Neural cell (in vitro differentiated cells): ENCODE measurements around the gene APP. TPM values are rescaled to one million over a fixed set of nuclear protein-coding genes. Genes with fewer than 3 reads are reported as not detected.

Experiments used
- H2AFZ ChIP-seq: fragments of 200-600, 300-800 bp; sonication (generic), shearing (Covaris generic); 2 replicates; pipeline ENCODE4 v1.6.0; 2014; ENCODE audit warnings: low read depth, mild to moderate bottlenecking, antibody characterized with exemption, low read length, moderate library complexity
- H3F3A ChIP-seq: fragments of 200-600 bp; shearing (Covaris generic); 2 replicates; pipeline ENCODE4 v1.6.1; 2016; ENCODE audit warnings: mild to moderate bottlenecking, moderate library complexity, mixed read lengths, antibody characterized with exemption, low read length; ENCODE audit not compliant: insufficient read depth, poor library complexity, severe bottlenecking
- H3K27ac ChIP-seq: fragments of 200-600, 300-800 bp; sonication (generic), shearing (Covaris generic); 2 replicates; pipeline ENCODE4 v1.5.1; 2014; ENCODE audit warnings: mild to moderate bottlenecking, low read length, moderate library complexity
- H3K27me3 ChIP-seq: fragments of 300-800, 200-600 bp; sonication (generic), shearing (Covaris generic); 2 replicates; pipeline ENCODE4 v1.6.0; 2014; ENCODE audit warnings: mild to moderate bottlenecking, low read depth, low read length, moderate library complexity; ENCODE audit not compliant: insufficient read depth
- H3K36me3 ChIP-seq: fragments of 300-800, 200-600 bp; sonication (generic), shearing (Covaris generic); 2 replicates; pipeline ENCODE4 v1.5.1; 2014; ENCODE audit warnings: mild to moderate bottlenecking, antibody characterized with exemption, low read length, moderate library complexity; ENCODE audit not compliant: insufficient read depth
- H3K4me2 ChIP-seq: fragments of 300-800, 200-600 bp; sonication (generic), shearing (Covaris generic); 2 replicates; pipeline ENCODE4 v1.6.0; 2014; ENCODE audit warnings: mild to moderate bottlenecking, low read length
- H3K4me3 ChIP-seq: fragments of 300-800, 200-600 bp; sonication (generic), shearing (Covaris generic); 2 replicates; pipeline ENCODE4 v1.5.1; 2014; ENCODE audit warnings: mild to moderate bottlenecking, low read length, moderate library complexity
- H3K79me2 ChIP-seq: fragments of 200-600 bp; shearing (Covaris generic); replicated peaks from 2 replicates; pipeline ENCODE4 v1.6.0; 2014; ENCODE audit warnings: mild to moderate bottlenecking, low read length, moderate library complexity; ENCODE audit not compliant: insufficient read depth
- H3K9ac ChIP-seq: fragments of 300-800, 200-600 bp; sonication (generic), shearing (Covaris generic); 2 replicates; pipeline ENCODE4 v1.6.1; 2016; ENCODE audit warnings: mild to moderate bottlenecking, low read length, mixed read lengths
- H3K9me2 ChIP-seq: fragments of 200-600 bp; shearing (Covaris generic); 2 replicates; pipeline ENCODE4 v1.6.1; 2016; ENCODE audit warnings: mild to moderate bottlenecking, low read length, mixed read lengths; ENCODE audit not compliant: insufficient read depth
- H3K9me3 ChIP-seq: fragments of 200-600, 300-800 bp; sonication (generic), shearing (Covaris generic); 2 replicates; pipeline ENCODE4 v1.6.1; 2016; ENCODE audit warnings: mild to moderate bottlenecking, mixed run types, low read length, moderate library complexity, mixed read lengths
- H4K20me1 ChIP-seq: fragments of 200-600 bp; shearing (Covaris generic); 2 replicates; pipeline ENCODE4 v1.6.1; 2016; ENCODE audit warnings: mild to moderate bottlenecking, mixed run types; ENCODE audit not compliant: insufficient read depth
- EP300 ChIP-seq: fragments of 450-650 bp; conservative IDR thresholded peaks from 2 replicates; pipeline ENCODE4 v1.6.1; 2014; ENCODE audit warnings: antibody characterized with exemption, mild to moderate bottlenecking, moderate library complexity; ENCODE audit not compliant: poor library complexity, severe bottlenecking
- EZH2 ChIP-seq: fragments of 200-600, 300-800 bp; shearing (Covaris generic), sonication (generic); IDR thresholded peaks from 2 replicates; pipeline ENCODE4 v1.6.1; 2014; ENCODE audit warnings: antibody characterized with exemption, low read length, borderline replicate concordance, mild to moderate bottlenecking; ENCODE audit not compliant: insufficient read depth, poor library complexity, severe bottlenecking
- MXI1 ChIP-seq: fragments of 450-650 bp; conservative IDR thresholded peaks from 2 replicates; pipeline ENCODE4 v1.6.1; 2014; ENCODE audit warnings: antibody characterized with exemption, mild to moderate bottlenecking; ENCODE audit not compliant: poor library complexity, severe bottlenecking
- POLR2AphosphoS5 ChIP-seq: IDR thresholded peaks from 2 replicates; pipeline ENCODE4 v1.6.1; 2012
- RAD21 ChIP-seq: fragments of 450-650 bp; conservative IDR thresholded peaks from 2 replicates; pipeline ENCODE4 v1.6.1; 2014; ENCODE audit warnings: antibody characterized with exemption, mild to moderate bottlenecking, moderate library complexity
- REST ChIP-seq: IDR thresholded peaks from 2 replicates; pipeline ENCODE4 v1.6.1; 2012; ENCODE audit warnings: borderline replicate concordance
- SMC3 ChIP-seq: fragments of 450-650 bp; conservative IDR thresholded peaks from 2 replicates; pipeline ENCODE4 v1.6.1; 2014; ENCODE audit warnings: antibody characterized with exemption, mild to moderate bottlenecking, moderate library complexity; ENCODE audit not compliant: poor library complexity
- TAF1 ChIP-seq: IDR thresholded peaks from 2 replicates; pipeline ENCODE4 v1.6.1; 2012; ENCODE audit warnings: low read depth
- polyA plus RNA-seq: library from polyadenylated mRNA; depleted of rRNA; stranded (reverse); fragments of >200 nt; gene quantifications from 2 replicates; pipeline ENCODE4 v1.2.3, GENCODE V29; 2014
- TF ChIP-seq, protein P1 (sequence below): fragments of 450-650 bp; IDR thresholded peaks from 2 replicates; pipeline ENCODE4 v1.5.1; 2014; ENCODE audit warnings: antibody characterized with exemption, mild to moderate bottlenecking, moderate library complexity; ENCODE audit not compliant: poor library complexity, severe bottlenecking

The APP gene
- polyA plus RNA-seq, 1 donor from 2014 or later, result 470 TPM

DNA sequence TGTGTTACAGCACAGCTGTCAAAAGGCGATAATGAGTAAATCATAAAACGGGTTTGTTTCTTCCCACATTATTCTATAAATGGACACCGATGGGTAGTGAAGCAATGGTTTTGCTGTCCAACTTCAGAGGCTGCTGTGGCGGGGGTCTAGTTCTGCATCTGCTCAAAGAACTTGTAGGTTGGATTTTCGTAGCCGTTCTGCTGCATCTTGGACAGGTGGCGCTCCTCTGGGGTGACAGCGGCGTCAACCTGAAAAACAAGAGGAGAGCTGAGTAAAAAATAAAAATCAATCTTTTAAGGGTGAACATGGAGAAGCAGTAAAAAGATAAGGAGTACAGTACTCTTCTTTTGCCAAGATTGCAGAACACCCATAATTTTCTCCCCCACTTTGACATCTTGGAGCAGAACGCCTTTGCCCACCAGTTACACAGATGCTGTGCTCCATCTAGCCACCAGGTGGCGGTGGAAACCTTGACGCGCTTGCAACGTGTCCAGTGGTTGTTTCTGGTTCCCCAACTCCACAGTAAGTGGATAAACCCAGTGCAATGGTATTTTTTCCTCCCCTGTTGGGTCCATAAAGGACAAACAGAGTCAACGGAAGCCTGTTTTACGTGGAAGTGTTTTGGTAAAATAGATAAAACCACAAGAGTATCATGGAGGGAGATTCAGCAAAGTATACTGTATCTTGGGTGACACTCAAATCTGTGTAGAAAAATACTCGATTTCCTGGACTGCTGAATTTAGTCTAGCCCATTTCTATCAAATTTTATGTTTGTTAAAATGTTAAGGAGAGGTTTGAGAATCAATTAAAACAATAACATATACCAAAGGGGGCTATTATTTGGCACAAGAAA is 288.8 kb downstream of the APP start:
- Histone ChIP-seq H3K27ac (no peak overlapping the region), H3K4me3 (no peak overlapping the region), H3K9ac (no peak overlapping the region), H3K79me2 (no peaks in the 10 kb centered on the region), H3K9me2 (no peaks in the 10 kb centered on the region), H3K27me3 (no peaks in the 10 kb centered on the region), H3K4me2 (no peak overlapping the region), H3K9me3 (no peaks in the 10 kb centered on the region), H3K36me3 (peaks cover 4% of the 10 kb centered on the region), H4K20me1 (no peaks in the 10 kb centered on the region), H3F3A (no peaks in the 10 kb centered on the region), H2AFZ (no peak overlapping the region)
- TF ChIP-seq, protein P1, sequence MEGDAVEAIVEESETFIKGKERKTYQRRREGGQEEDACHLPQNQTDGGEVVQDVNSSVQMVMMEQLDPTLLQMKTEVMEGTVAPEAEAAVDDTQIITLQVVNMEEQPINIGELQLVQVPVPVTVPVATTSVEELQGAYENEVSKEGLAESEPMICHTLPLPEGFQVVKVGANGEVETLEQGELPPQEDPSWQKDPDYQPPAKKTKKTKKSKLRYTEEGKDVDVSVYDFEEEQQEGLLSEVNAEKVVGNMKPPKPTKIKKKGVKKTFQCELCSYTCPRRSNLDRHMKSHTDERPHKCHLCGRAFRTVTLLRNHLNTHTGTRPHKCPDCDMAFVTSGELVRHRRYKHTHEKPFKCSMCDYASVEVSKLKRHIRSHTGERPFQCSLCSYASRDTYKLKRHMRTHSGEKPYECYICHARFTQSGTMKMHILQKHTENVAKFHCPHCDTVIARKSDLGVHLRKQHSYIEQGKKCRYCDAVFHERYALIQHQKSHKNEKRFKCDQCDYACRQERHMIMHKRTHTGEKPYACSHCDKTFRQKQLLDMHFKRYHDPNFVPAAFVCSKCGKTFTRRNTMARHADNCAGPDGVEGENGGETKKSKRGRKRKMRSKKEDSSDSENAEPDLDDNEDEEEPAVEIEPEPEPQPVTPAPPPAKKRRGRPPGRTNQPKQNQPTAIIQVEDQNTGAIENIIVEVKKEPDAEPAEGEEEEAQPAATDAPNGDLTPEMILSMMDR, result peak; percentile 86
- TF ChIP-seq TAF1 (no peak), SMC3 (peak; percentile 87), RAD21 (peak; percentile 84), EZH2 (no peak), REST (no peak)

DNA sequence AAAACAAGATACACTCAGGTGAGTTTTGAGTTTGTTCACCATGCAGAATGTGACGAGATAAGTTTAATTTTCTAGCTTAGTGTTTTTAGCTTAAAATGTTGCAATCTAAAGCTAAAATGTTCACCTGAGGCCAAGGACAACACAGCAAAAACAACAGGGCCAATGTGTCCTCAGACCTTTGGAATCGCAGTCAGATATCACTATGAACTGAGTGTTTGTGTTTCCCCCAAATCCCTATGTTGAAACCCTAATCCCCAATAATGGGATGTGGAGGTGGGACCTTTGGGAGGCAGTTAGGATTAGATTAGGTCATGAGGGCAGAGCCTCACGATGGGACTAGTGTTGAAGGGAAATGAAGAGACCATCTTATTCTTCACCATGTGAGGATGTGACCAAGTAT is 291.4 kb downstream of the APP start:
- Histone ChIP-seq H2AFZ (no peak overlapping the region), H3K4me2 (no peak overlapping the region), H3K79me2 (no peaks in the 10 kb centered on the region), H3K4me3 (no peak overlapping the region), H3K36me3 (no peaks in the 10 kb centered on the region), H3K9ac (no peak overlapping the region), H3F3A (no peaks in the 10 kb centered on the region), H3K27ac (no peak overlapping the region), H4K20me1 (no peaks in the 10 kb centered on the region), H3K27me3 (no peaks in the 10 kb centered on the region), H3K9me3 (no peaks in the 10 kb centered on the region), H3K9me2 (no peaks in the 10 kb centered on the region)
- TF ChIP-seq TAF1, result no peak
- no peak for TF ChIP-seq EZH2
- TF ChIP-seq POLR2AphosphoS5, result no peak
- TF ChIP-seq, protein P1, result no peak
- no peak for TF ChIP-seq EP300
- TF ChIP-seq REST, result no peak
- TF ChIP-seq SMC3, result no peak
- TF ChIP-seq MXI1, result no peak
